K562 (cell line): ENCODE data around the gene PSMA5. TPM values are rescaled to one million over a fixed set of nuclear protein-coding genes. Genes with fewer than 3 reads are reported as not detected.

ENCODE experiments used
- HMBOX1 ChIP-seq: sonication (generic); IDR thresholded peaks from 2 replicates; pipeline ENCODE4 v1.6.1; 2016
- polyA plus RNA-seq, 8 experiments: library from polyadenylated mRNA; depleted of rRNA in 4 of 8; stranded (reverse) in 5 of 8; unstranded in 3 of 8; fragments of >200 nt; fragmentation: Nextera tagmentation in 2 of 8; fragmentation: Illumina TruSeq in 1 of 8; extraction: Ambion mirVana in 2 of 8; extraction: Trizol in 1 of 8; gene quantifications; 2 replicates each; pipeline versions ENCODE4 v1.2.1 to v1.2.3, GENCODE V29; 2011 to 2014; ENCODE audit warnings: inconsistent platforms in 1 of 8, missing spikeins in 1 of 8
- total RNA-seq, 7 experiments: library from RNA; depleted of rRNA in 6 of 7; stranded (reverse); fragments of >200 nt in 6 of 7; fragmentation: Illumina TruSeq in 2 of 7; extraction: Trizol in 2 of 7; gene quantifications; 2 replicates each; pipeline versions ENCODE4 v1.2.1 to v1.2.3, GENCODE V29; 2011 to 2021; ENCODE audit warnings: low replicate concordance in 1 of 7
- TF ChIP-seq, protein P1 (sequence below), 2 experiments: IDR thresholded peaks; 2 replicates each; pipeline ENCODE4 v1.6.1; 2012; ENCODE audit warnings: improper control_type of control experiment in 2 of 2, low read depth in 2 of 2, low read length in 2 of 2, borderline replicate concordance in 1 of 2
- TF ChIP-seq, protein P2 (sequence below): fragments of 450-650 bp; IDR thresholded peaks from 2 replicates; pipeline ENCODE4 v1.6.1; 2018; ENCODE audit not compliant: partially characterized antibody

The PSMA5 gene
- total and polyA plus RNA-seq, 9 of the 15 experiments (the other 6 are each of a cell fraction or from before 2014, with no cell fraction given) = 82.6 to 542 (median 287) TPM

DNA sequence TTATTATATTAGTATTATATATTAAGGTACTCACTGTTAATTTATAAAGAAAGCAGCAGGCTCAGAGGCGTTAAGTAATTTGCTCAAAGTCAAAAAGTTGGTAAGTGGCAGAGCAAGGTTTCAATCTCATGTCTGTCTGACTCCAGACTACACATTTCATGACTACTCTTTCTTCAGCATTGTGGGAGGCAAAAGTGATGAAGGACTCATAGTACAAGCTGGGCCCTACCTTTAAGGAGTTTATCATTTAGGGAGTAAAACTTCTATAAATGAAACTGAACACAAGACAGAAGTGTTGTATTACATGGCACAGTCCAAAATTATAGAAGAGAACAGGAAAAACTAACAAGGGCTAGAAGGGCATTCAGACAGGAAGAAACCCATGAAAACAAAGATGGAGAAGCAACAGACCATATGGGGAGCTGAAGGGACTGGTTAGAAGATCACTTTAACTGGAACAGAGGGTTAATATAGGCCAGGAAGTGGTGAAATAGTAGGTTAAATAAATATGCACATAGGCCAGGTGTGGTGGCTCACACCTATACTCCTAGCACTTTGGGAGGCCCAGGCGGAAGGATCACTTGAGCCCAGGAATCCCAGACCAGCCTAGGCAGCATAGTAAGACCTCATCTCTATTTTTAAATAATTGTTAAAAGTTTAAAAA, 40.1 kb downstream of the PSMA5 start (continued):
- TF ChIP-seq, protein P1, sequence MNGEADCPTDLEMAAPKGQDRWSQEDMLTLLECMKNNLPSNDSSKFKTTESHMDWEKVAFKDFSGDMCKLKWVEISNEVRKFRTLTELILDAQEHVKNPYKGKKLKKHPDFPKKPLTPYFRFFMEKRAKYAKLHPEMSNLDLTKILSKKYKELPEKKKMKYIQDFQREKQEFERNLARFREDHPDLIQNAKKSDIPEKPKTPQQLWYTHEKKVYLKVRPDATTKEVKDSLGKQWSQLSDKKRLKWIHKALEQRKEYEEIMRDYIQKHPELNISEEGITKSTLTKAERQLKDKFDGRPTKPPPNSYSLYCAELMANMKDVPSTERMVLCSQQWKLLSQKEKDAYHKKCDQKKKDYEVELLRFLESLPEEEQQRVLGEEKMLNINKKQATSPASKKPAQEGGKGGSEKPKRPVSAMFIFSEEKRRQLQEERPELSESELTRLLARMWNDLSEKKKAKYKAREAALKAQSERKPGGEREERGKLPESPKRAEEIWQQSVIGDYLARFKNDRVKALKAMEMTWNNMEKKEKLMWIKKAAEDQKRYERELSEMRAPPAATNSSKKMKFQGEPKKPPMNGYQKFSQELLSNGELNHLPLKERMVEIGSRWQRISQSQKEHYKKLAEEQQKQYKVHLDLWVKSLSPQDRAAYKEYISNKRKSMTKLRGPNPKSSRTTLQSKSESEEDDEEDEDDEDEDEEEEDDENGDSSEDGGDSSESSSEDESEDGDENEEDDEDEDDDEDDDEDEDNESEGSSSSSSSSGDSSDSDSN (IDR thresholded peaks at IDR 0.05; ENCODE audit: borderline replicate concordance in 1 of 2, low read depth in 2 of 2, low read length in 2 of 2) = 0 out of 4 replicates have a peak, but pooled peaks of 1 of the 2 experiments have one; percentile 34
- TF ChIP-seq, protein P2, sequence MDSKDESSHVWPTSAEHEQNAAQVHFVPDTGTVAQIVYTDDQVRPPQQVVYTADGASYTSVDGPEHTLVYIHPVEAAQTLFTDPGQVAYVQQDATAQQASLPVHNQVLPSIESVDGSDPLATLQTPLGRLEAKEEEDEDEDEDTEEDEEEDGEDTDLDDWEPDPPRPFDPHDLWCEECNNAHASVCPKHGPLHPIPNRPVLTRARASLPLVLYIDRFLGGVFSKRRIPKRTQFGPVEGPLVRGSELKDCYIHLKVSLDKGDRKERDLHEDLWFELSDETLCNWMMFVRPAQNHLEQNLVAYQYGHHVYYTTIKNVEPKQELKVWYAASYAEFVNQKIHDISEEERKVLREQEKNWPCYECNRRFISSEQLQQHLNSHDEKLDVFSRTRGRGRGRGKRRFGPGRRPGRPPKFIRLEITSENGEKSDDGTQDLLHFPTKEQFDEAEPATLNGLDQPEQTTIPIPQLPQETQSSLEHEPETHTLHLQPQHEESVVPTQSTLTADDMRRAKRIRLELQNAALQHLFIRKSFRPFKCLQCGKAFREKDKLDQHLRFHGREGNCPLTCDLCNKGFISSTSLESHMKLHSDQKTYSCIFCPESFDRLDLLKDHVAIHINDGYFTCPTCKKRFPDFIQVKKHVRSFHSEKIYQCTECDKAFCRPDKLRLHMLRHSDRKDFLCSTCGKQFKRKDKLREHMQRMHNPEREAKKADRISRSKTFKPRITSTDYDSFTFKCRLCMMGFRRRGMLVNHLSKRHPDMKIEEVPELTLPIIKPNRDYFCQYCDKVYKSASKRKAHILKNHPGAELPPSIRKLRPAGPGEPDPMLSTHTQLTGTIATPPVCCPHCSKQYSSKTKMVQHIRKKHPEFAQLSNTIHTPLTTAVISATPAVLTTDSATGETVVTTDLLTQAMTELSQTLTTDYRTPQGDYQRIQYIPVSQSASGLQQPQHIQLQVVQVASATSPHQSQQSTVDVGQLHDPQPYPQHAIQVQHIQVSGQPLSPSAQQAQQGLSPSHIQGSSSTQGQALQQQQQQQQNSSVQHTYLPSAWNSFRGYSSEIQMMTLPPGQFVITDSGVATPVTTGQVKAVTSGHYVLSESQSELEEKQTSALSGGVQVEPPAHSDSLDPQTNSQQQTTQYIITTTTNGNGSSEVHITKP = peak; percentile 20
- peak; percentile 54; the same call in 1 of the 2 replicates for TF ChIP-seq HMBOX1
- TF ChIP-seq, all 486 proteins: peak for 7
